ENCODE results near the gene AGAP1. TPM values are rescaled to one million over a fixed set of nuclear protein-coding genes. Genes with fewer than 3 reads are reported as not detected.

AGAP1 gene
- polyA plus RNA-seq, 3 donors, result 3.7 to 7.1 (median 6.3) TPM

GRCh38 chr2:235922839-235923238 is 429.0 kb downstream of the AGAP1 start:
- WGBS, 3 donors, result 85 to 92% (median 87%) methylated on average over 10 of the region's 10 CpGs
- H3K27ac ChIP-seq (ENCODE audit: low read depth, low read length), result no peak overlapping the region

DNA sequence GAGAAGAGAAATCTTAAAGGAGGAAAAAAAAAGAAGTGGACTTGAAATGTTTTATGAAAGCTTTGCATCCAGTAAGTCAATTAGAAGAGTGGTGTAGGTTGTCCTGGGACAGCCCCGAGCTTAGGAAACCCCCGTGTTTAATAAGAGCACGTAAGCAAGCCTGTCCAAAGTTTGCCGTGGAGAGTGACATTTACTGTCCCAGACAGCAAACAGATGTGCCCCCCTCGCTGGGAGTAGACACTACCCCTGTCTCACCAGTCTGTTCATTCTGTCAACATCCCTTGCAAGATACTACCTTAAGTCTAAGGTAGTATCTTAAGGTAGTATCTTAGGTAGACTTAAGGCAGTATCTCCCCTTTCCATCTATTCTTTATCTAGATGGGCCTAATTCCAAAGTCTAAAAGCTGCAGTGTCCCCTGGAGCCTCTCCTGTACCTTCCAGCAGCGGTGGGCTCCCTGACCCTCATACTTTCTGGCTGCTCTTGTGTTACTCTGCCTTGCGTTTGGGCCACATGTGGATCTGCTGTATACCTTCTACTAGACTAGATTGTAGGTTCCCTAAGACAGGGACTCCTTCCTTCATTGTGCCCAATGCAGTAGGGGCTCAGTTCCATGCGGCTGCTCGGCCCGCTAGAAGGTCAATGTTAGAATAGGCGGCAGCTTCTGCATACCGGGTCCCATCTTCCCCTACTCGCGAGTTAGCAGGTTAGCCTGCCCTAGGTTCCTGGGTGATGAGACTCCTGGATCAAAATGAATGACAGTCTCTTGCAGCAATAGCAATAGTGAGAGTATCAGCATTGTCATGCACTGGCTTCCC is 430.2 kb downstream of the AGAP1 start:
- 86 to 94% (median 93%) methylated on average over 14 of the region's 14 CpGs for WGBS, 3 donors
- no peak overlapping the region for H3K27ac ChIP-seq (ENCODE audit: low read depth, low read length)

DNA sequence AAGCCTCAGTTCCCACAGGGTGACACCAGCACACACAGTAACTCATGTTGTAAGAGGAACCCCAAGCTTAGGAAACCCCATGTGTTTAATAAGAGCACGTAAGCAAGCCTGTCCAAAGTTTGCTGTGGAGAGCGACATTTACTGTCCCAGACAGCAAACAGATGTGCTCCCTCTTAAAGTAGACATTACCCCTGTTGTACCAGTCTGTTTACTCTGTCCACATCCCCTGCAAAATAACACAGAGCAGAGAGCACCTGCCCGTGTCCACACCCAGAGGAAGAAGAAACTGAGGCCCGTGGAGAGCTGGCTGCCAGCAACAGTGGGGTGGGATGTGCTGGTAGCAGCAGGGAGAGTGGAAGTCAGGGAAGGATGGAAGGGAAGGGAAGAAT is 430.8 kb downstream of the AGAP1 start:
- no peak overlapping the region for H3K27ac ChIP-seq (ENCODE audit: low read depth, low read length)
- 89 to 93% (median 91%) methylated on average over 4 of the region's 4 CpGs for WGBS, 3 donors

- WGBS, 3 donors, result 78 to 85% (median 81%) methylated on average over 14 of the region's 14 CpGs
- no peak overlapping the region for H3K27ac ChIP-seq (ENCODE audit: low read depth, low read length)
Observed at GRCh38 chr2:235925250-235925919, 431.5 kb downstream of the AGAP1 start.

DNA sequence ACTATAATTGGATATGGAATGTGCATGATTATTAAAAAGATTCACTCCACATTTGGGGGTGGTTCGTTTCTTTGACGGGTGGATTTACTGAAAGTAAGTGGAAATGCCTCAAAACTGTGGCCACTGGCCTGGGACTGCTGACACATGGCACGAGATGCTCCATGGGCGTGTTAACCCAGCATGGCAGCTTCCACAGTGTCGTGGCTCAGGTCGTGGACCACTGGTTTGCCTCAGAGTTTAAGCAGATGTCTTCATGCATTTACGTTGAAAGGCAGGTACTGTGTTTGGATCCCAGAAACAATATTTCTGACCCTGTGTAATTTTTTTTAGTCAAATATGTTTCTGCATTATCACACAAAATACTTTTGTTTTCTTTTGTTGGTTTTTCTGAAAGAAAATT is 432.4 kb downstream of the AGAP1 start:
- 90 to 95% (median 92%) methylated on average over 7 of the region's 7 CpGs for WGBS, 3 donors

GRCh38 chr2:235928751-235929370 is 435.0 kb downstream of the AGAP1 start:
- 94 to 96% (median 95%) methylated on average over 16 of the region's 16 CpGs for WGBS, 3 donors
- no peak overlapping the region for H3K27ac ChIP-seq (ENCODE audit: low read depth, low read length)

More for the DNA sequence above, 432.4 kb downstream of the AGAP1 start:
- no peak overlapping the region for H3K27ac ChIP-seq (ENCODE audit: low read depth, low read length)

DNA sequence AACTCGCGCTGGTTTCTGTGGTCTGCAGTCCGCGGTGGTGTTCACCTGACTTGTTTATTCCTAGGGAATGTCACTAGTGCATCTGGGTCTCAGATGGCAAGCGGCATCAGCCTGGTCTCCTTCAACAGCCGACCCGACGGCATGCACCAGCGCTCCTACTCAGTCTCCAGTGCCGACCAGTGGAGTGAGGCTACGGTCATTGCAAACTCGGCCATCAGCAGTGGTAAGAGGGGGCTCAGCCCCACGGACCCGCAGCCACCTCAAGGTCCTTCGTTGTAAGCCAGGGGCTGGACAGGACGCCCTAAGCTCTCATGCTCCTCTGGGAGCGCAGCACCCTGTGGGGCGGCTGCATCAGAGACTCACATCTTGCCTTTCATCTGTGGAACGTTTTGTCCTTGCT is 436.9 kb downstream of the AGAP1 start:
- WGBS, 3 donors, result 90 to 94% (median 90%) methylated on average over 19 of the region's 19 CpGs
- H3K27ac ChIP-seq (ENCODE audit: low read depth, low read length), result no peak overlapping the region

DNA sequence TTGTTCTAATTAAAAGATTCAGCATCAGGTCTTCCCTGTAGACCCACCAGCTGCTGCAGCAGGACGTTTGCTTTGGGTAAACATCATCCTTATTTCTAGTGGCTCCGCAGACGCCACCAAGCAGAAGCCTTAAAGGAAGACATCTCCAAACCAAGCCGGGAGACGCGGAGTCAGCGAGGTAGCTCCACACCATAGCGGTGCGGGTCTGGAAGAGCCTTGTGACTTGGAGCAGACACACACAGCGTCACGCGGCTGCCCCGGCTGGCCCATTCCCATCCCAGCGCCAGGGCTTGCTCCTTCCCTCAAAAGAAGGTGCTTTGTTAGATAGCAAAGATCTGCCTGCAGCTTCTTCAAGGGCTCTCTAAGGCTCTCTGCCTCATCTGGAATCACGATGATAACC is 437.8 kb downstream of the AGAP1 start:
- no peak overlapping the region for H3K27ac ChIP-seq (ENCODE audit: low read depth, low read length)
- WGBS, 3 donors, result 89 to 95% (median 93%) methylated on average over 15 of the region's 15 CpGs

- WGBS, 3 donors, result 83 to 92% (median 87%) methylated on average over 15 of the region's 15 CpGs
- H3K27ac ChIP-seq (ENCODE audit: low read depth, low read length), result no peak overlapping the region
Observed at GRCh38 chr2:235934059-235934773, 440.4 kb downstream of the AGAP1 start.

GRCh38 chr2:235934774-235935484 is 441.1 kb downstream of the AGAP1 start:
- 86 to 88% (median 86%) methylated on average over 16 of the region's 16 CpGs for WGBS, 3 donors
- H3K27ac ChIP-seq (ENCODE audit: low read depth, low read length), result no peak overlapping the region

- no peak overlapping the region for H3K27ac ChIP-seq (ENCODE audit: low read depth, low read length)
- 89 to 94% (median 90%) methylated on average over 13 of the region's 13 CpGs for WGBS, 3 donors
Observed at GRCh38 chr2:235935773-235936172, 441.9 kb downstream of the AGAP1 start.

DNA sequence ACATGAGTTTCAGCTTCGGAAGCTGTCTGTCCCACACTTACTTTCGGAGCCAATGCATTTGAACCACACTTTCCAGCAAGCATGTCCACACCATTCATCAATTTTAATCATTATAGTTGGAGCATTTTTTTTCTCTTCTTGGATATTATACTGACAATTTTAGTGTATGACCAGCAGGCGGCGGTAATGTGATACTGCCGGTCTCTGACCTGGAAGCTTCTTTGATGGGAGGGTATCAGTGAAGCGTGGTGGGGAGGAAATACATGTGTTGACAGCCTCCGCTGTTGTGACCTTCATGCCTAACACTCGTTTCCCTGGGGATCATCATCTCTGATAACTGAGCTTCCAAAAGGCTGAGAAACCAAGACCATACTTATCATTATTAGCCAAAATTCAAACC is 442.6 kb downstream of the AGAP1 start:
- 73 to 77% (median 76%) methylated on average over 8 of the region's 8 CpGs for WGBS, 3 donors
- no peak overlapping the region for H3K27ac ChIP-seq (ENCODE audit: low read depth, low read length)

GRCh38 chr2:235937087-235937486 is 443.2 kb downstream of the AGAP1 start:
- 73 to 88% (median 84%) methylated on average over 10 of the region's 10 CpGs for WGBS, 3 donors
- H3K27ac ChIP-seq (ENCODE audit: low read depth, low read length), result no peak overlapping the region

DNA sequence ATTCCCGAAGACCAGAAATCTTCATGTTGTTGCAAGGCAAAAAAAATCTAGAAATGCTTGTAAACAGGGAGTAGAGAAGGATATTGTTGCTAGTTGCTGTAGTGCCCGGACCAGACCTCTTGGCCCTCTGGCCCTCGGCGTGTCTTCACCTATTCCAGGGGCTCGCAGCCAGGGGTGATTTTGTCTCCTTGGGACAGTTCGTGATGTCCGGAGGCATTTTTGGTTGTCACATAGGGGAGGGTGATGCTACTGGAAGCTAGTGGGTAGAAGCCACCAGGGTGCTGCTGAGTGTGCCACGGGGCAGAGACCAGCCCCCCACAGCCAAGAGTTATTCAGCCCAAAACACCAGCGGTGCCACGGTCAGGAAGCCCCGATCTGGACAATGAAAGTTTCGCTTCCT is 443.7 kb downstream of the AGAP1 start:
- no peak overlapping the region for H3K27ac ChIP-seq (ENCODE audit: low read depth, low read length)
- 94 to 99% (median 94%) methylated on average over 12 of the region's 12 CpGs for WGBS, 3 donors

DNA sequence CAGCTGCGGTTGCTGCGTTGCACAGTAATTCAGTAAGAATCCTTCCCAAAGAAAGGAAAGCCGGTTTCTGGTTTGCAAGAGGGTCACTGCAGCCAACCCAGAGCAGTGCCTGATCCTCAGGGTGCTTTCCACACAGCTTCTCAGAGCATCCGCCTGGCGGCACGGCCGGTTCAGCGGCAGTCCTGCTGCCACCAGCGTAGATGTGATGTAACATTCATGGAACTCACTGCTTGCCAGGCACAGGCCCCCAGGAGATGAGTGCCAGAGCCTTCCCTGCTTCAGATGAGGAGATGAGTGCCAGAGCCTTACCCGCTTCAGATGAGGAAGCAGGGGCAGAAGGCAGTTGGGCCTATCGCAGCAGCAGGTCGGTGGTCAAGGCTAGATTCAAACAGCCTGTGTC is 444.1 kb downstream of the AGAP1 start:
- WGBS, 3 donors, result 78 to 80% (median 79%) methylated on average over 12 of the region's 12 CpGs

DNA sequence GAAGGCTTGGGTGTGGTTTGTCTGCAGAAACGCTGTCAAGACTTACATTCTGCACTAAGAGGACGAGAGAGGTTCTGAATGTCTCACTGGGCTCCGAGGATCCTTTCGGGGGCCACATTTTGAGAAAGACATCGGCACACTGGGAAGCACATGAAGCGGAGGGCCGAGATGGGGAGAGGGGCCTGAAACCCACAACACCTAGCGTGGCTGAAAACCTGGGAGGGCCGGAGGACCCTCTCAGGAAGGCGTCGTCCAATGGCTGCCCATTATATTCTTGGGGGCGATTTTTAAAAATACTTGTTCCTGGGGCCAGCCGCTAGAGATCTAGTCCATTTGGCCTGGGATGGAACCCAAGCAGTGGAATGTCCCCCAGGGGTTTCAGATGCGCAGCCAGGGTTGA is 444.8 kb downstream of the AGAP1 start:
- H3K27ac ChIP-seq (ENCODE audit: low read depth, low read length), result no peak overlapping the region
- WGBS, 3 donors, result 88 to 91% (median 89%) methylated on average over 14 of the region's 14 CpGs

More for the DNA sequence above, 444.1 kb downstream of the AGAP1 start:
- no peak overlapping the region for H3K27ac ChIP-seq (ENCODE audit: low read depth, low read length)

GRCh38 chr2:235939471-235939870 is 445.6 kb downstream of the AGAP1 start:
- 89 to 93% (median 89%) methylated on average over 6 of the region's 6 CpGs for WGBS, 3 donors
- no peak overlapping the region for H3K27ac ChIP-seq (ENCODE audit: low read depth, low read length)

DNA sequence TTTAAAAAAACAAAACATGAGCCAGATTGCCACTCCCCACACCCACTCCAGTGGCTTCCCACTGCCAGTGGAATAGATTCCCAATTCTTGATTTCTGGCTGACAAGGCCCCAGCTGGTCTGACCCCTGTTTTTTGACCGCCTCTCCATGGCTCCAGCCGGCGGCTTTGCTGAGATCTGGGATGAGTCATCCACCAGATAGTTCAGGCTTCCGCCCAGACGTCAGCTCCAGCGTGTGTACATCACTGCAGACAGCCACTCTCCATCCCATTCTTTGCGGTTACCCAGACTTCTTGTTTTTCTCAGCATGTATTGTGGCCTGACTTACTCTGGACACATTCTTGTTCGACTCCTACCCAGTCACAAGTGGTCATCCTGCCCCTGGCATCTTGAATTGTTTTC is 446.5 kb downstream of the AGAP1 start:
- no peak overlapping the region for H3K27ac ChIP-seq (ENCODE audit: low read depth, low read length)
- 62 to 90% (median 68%) methylated on average over 8 of the region's 8 CpGs for WGBS, 3 donors
